Lung (tissue), 12 donors: Measurements from ENCODE around the gene TULP3. TPM values are rescaled to one million over a fixed set of nuclear protein-coding genes. Genes with fewer than 3 reads are reported as not detected.

ENCODE experiments used
- ATAC-seq: fragments of 200-7000 bp; cut with Tn5 transposase; one replicate; pipeline ENCODE4 v1.9.1; 2020; ENCODE audit warnings: moderate number of reproducible peaks; ENCODE audit not compliant: insufficient read depth, low FRiP score
- DNase-seq, 3 donors: peaks; one replicate each; pipeline ENCODE4 v3.0.0-alpha.2; 2013 to 2017
- H3K27ac ChIP-seq, 2 donors: one replicate each; pipeline ENCODE4 v1.5.1; 2013; ENCODE audit warnings: mild to moderate bottlenecking in 2 of 2, moderate library complexity in 2 of 2, control low read depth in 1 of 2, inconsistent platforms in 1 of 2, low read depth in 1 of 2, low read length in 1 of 2
- H3K27me3 ChIP-seq, 3 donors: one replicate each; pipeline ENCODE4 v1.5.1; 2013; ENCODE audit warnings: low read length in 2 of 3; ENCODE audit not compliant: control insufficient read depth in 3 of 3, insufficient read depth in 3 of 3
- H3K36me3 ChIP-seq, 4 donors: one replicate each; pipeline ENCODE4 v1.5.1; 2013; ENCODE audit warnings: low read length in 4 of 4, mild to moderate bottlenecking in 1 of 4, moderate library complexity in 1 of 4; ENCODE audit not compliant: control insufficient read depth in 4 of 4, insufficient read depth in 4 of 4
- H3K4me1 ChIP-seq, 5 donors: one replicate each; pipeline ENCODE4 v1.5.1; 2013; ENCODE audit warnings: low read length in 5 of 5, mild to moderate bottlenecking in 2 of 5, moderate library complexity in 1 of 5; ENCODE audit not compliant: control insufficient read depth in 5 of 5, insufficient read depth in 5 of 5
- H3K4me3 ChIP-seq: one replicate; pipeline ENCODE4 v1.5.1; 2013; ENCODE audit warnings: mild to moderate bottlenecking, control low read depth, moderate library complexity
- H3K9ac ChIP-seq, 2 donors: one replicate each; pipeline ENCODE4 v1.5.1; 2013; ENCODE audit warnings: low read length in 2 of 2, control low read depth in 1 of 2; ENCODE audit not compliant: insufficient read depth in 1 of 2
- H3K9me3 ChIP-seq, 4 donors: one replicate each; pipeline ENCODE4 v1.5.1; 2013; ENCODE audit warnings: low read length in 3 of 4, mild to moderate bottlenecking in 1 of 4, moderate library complexity in 1 of 4; ENCODE audit not compliant: control insufficient read depth in 4 of 4, insufficient read depth in 3 of 4
- CTCF ChIP-seq: IDR thresholded peaks from 2 replicates; pipeline ENCODE4 v1.5.1; 2012; ENCODE audit warnings: mild to moderate bottlenecking; ENCODE audit errors: control extremely low read depth, extremely low read depth
- WGBS, 2 donors: extraction: QIAGEN DNeasy Blood & Tissue Kit; methylation state at CpG; one replicate each; pipeline ENCODE4 v1.1.7; 2013; 5-methylcytosine and 5-hydroxymethylcytosine counted together
- polyA plus RNA-seq, 2 donors: library from polyadenylated mRNA; stranded (reverse); fragments of 200-250 nt; gene quantifications; one replicate each; pipeline ENCODE4 v1.2.1, GENCODE V29; 2013
- total RNA-seq, 2 donors: library from RNA; depleted of rRNA in 1 of 2; stranded (reverse); fragments of >200 nt in 1 of 2; gene quantifications; one replicate each; pipeline ENCODE4 v1.2.1, GENCODE V29; 2014 to 2021
- donor health status: control.
- donor health status: control.
- donor health status: Bipolar disorder and iron deficiency.
- donor health status: healthy.
- donor health status: DM: yes; HTN: yes; CAD: no.

The TULP3 gene
- total and polyA plus RNA-seq, 4 donors = 7.4 to 30.7 (median 13.2) TPM

- Histone ChIP-seq H3K27ac (peak overlapping the region; percentile 67 to 94), H3K4me3 (no peak overlapping the region), H3K9me3 (no peaks in the 10 kb centered on the region), H3K27me3 (peaks cover 0 to 6% (median 0%) of the 10 kb centered on the region in 3 donors), H3K4me1 (peaks cover 0 to 13% (median 10%) of the 10 kb centered on the region in 5 donors), H3K9ac (no peak overlapping the region), H3K36me3 (peaks cover 0 to 2% (median 0%) of the 10 kb centered on the region in 4 donors)
- ATAC-seq = no peak
- WGBS, 2 donors = 56 to 75% methylated on average over 14 to 15 of the region's 15 CpGs
- DNase-seq = peak; percentile 23 to 58 (median 42)
- TF ChIP-seq CTCF = no peak
These were observed 73.1 kb downstream of the TULP3 start for GRCh38 chr12:2963760-2964292.

- H3K9me3 ChIP-seq = peaks cover 0 to 2% (median 0%) of the 10 kb centered on the region in 4 donors
- no peak overlapping the region for H3K9ac ChIP-seq
- no peaks in the 10 kb centered on the region for H3K27me3 ChIP-seq
- TF ChIP-seq CTCF = no peak
- H3K4me1 ChIP-seq = peaks cover 0 to 13% (median 3%) of the 10 kb centered on the region in 5 donors
- H3K4me3 ChIP-seq = no peak overlapping the region
- no peak overlapping the region for H3K27ac ChIP-seq
- 87 to 93% methylated on average over 2 of the region's 2 CpGs for WGBS, 2 donors
- ATAC-seq (no peak), DNase-seq (no peak)
- H3K36me3 ChIP-seq = peaks cover 0 to 2% (median 0%) of the 10 kb centered on the region in 4 donors
These were observed 77.0 kb downstream of the TULP3 start for GRCh38 chr12:2967651-2968050.

- no peak for TF ChIP-seq CTCF
- Histone ChIP-seq H3K36me3 (peaks cover 0 to 2% (median 0%) of the 10 kb centered on the region in 4 donors), H3K27ac (peak overlapping the region in 1 of 2 donors; percentile 58), H3K4me1 (peaks cover 0 to 13% (median 0%) of the 10 kb centered on the region in 5 donors), H3K4me3 (no peak overlapping the region), H3K9me3 (peaks cover 0 to 2% (median 0%) of the 10 kb centered on the region in 4 donors), H3K27me3 (no peaks in the 10 kb centered on the region), H3K9ac (no peak overlapping the region)
- WGBS, 2 donors = 59 to 67% methylated on average over 10 of the region's 10 CpGs
- DNase-seq = no peak
- no peak for ATAC-seq
These were observed 80.1 kb downstream of the TULP3 start for GRCh38 chr12:2970744-2971143.
